Measurements from ENCODE around the gene CHAF1A.

Gene CHAF1A

DNA sequence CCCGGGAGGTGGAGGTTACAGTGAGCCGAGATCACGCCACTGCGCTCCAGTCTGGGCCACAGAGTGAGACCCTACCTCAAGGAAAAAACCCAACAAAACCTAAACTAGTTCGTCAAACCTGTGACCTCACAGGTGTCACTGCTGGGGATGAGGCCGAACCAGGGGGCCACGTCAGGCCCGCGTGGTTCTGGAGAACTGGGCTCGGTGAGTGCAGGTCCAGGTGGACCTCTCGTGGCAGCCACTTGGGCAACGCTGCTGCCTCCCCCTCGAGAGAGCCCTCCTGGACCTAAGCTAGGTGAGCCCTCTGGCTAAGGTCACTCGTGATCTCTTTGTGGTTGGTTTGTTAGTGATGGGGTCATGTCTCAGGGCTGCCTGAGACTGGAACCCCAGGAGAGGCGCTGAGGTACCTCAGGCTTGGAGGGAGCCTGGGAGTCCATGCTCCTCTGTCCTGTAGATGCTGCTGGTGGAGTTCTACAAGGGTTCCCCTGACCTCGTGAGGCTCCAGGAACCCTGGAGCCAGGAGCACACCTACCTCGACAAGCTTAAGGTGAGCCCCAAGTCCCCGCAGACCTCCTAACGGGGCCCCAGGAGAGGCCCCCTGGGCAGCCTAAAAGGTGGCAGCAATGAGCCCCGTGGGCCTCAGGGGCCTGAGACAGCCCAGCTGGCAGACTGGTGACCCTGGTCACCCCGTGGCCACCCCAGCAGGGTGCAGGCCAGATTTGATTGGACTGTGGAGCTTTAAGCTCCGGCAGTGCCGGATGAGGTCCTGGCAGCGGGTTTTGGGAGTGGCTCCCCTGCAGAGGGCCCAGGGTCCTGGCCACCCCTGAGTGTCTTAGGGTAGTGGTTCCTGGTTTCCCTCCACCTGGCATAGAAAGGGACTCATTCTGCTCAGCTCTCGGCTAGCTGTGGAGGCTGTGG is 43.5 kb upstream of the CHAF1A start:
- TF ChIP-seq CTCF (IDR thresholded peaks at IDR 0.05; ENCODE audit: low read depth, low read length) = no peak

GRCh38 chr19:4359627-4360000 is 42.8 kb upstream of the CHAF1A start:
- H3K4me3 ChIP-seq (ENCODE audit: low read depth, low read length) = no peak overlapping the region
- no peak for TF ChIP-seq CTCF (IDR thresholded peaks at IDR 0.05; ENCODE audit: low read depth, low read length)

More for the DNA sequence above, 43.5 kb upstream of the CHAF1A start:
- H3K4me3 ChIP-seq (ENCODE audit: low read depth, low read length) = no peak overlapping the region

DNA sequence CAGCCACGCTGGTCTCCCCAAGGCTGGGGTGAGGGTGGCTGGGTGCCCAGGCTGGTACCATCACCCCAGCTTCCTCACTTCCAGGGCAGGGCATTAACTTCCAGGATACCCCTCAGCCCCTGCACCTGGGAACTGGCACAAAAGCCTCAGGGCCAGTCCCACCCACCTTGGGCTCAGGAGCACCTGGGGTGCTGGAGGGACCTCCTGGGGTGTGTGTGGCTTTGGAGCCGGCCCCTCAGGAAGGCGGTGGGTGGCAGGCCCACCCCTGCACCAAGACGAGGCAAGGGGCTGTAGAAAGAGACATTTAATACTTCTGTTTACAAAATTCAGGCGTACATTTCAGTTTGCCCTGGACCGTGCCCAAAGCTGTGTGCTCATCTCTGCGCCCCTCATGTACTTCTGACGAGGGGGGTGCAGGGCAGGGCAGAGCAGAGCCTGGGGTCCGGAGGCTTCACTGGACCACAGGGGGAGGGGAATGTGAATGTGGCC is 42.3 kb upstream of the CHAF1A start:
- TF ChIP-seq CTCF (IDR thresholded peaks at IDR 0.05; ENCODE audit: low read depth, low read length) = no peak
- no peak overlapping the region for H3K4me3 ChIP-seq (ENCODE audit: low read depth, low read length)

GRCh38 chr19:4360641-4361151 is 41.7 kb upstream of the CHAF1A start:
- no peak for TF ChIP-seq CTCF (IDR thresholded peaks at IDR 0.05; ENCODE audit: low read depth, low read length)
- H3K4me3 ChIP-seq (ENCODE audit: low read depth, low read length) = no peak overlapping the region

DNA sequence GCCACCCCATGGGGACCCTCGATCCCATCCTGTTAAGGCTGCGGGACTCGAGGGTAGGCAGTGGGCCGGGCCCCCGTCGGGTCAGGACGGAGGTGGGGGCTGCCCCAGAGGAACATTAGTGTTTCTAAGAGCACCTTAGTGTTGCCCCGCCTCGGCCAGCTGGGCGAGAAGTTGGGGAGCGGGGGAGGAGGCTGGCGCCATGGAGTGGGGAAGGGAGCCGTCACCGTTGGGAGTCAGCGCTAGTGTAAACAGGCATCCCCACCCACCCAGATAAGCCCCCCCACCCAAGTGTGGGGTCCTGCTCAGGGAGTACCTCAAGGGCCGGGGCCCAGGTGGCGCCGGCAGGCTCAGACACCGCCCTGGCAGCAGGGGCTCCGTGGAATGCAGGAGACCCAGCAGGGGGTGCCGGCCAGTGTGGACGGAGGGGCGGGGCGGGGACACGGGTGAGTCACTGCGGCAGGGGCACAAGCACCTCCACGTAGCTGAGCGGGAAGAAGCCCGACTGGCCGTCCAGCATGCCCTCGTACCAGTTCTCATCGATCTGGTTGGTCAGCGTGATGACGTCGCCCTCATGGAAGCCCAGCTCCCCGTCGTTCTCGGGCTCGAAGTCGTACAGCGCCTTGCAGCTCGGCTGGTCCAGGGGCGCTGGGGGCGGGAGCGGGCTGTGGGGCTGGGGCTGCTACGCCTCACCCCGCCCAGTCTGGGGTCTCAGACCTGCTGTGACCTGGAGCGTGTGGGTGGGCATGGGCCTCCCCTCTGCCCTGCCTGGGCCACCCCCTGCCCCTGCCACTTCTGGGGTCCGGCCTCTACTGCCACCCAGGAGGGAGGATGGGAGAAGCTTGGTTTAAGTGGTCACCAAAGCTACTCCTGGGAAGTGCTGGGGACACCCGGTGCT is 41.0 kb upstream of the CHAF1A start:
- TF ChIP-seq CTCF (IDR thresholded peaks at IDR 0.05; ENCODE audit: low read depth, low read length) = no peak

DNA sequence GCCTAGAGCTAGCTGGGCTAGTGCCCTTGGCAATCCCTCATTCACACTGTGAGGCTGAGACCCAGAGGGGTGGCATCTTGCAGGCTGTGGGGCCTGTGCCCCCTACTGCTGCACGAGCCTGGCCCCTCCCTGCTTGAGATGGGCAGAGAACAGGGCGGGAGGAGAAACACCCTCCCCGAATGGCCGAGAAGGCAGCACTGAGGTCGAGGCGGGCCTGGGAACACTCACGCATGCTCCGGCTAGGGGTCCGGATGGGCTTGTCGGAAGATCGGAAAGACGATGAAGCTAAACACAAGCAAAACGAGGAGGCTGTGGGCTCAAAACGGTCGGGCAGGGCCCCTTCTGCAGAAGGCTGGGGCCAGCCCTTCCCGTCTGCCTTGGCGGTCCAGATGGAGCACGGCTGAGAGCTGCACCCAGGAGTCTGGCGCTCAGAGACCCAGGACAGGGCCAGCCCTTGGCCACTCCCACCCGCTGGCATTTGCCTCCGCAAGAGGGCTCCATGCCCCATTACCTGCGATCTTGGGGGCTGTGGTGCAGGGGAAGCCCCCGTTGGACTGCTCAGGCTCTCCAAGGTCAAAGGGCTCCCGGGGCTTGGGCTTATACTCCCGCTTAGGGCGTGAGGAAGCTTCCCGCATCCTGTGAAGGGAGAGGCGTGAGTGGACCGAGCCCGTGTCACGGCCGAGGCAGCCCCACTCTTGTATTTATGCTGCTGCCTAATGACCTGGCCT is 40.2 kb upstream of the CHAF1A start:
- TF ChIP-seq CTCF (IDR thresholded peaks at IDR 0.05; ENCODE audit: low read depth, low read length) = no peak

More for the DNA sequence above, 41.0 kb upstream of the CHAF1A start:
- H3K4me3 ChIP-seq (ENCODE audit: low read depth, low read length) = no peak overlapping the region

More for the DNA sequence above, 40.2 kb upstream of the CHAF1A start:
- no peak overlapping the region for H3K4me3 ChIP-seq (ENCODE audit: low read depth, low read length)

All from WI38 (cell line).